OCI-LY1 (cell line): ENCODE measurements around the gene MBLAC2.

Source experiments
- CTCF ChIP-seq: fragments of 200-600 bp; sonication (generic), shearing (Covaris generic); IDR thresholded peaks from 2 replicates; pipeline ENCODE4 v1.5.1; 2017; ENCODE audit warnings: mild to moderate bottlenecking, antibody characterized with exemption, low read length, moderate library complexity, mixed read lengths
- EZH2 ChIP-seq: fragments of 200-600 bp; sonication (generic), shearing (Covaris generic); IDR thresholded peaks from 2 replicates; pipeline ENCODE4 v1.8.0; 2017; ENCODE audit warnings: borderline replicate concordance, mixed run types, mild to moderate bottlenecking, antibody characterized with exemption, low read length, moderate library complexity, mixed read lengths

DNA sequence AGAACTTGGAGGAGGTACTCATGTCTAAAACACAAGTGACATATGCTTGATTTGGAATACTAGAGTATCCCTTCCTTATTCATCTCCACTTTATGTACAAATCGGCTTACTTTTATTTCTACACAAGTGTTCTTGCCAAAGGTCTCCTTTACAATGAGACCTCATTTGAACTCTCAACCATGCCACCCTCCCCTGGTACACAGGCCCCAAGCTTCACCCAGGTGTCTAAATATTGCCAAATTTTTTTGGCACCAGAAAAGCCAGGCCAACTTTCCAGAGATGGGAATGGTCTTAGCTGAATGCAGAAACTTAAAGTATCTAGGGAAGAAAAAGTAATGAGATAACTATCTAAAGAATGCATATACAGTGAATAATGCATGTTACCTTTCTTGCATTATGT lies 35.9 kb upstream of the MBLAC2 start:
- TF ChIP-seq CTCF (no peak), EZH2 (no peak)
